GM18909 (cell line): ENCODE results near the gene FNDC1.

ENCODE experiments used
- ATAC-seq: cut with Tn5 transposase; IDR thresholded peaks from one replicate; pipeline ENCODE4 v1.9.1; 2021; ENCODE audit warnings: mild to moderate bottlenecking; ENCODE audit not compliant: unreplicated experiment, poor library complexity

FNDC1 gene

DNA sequence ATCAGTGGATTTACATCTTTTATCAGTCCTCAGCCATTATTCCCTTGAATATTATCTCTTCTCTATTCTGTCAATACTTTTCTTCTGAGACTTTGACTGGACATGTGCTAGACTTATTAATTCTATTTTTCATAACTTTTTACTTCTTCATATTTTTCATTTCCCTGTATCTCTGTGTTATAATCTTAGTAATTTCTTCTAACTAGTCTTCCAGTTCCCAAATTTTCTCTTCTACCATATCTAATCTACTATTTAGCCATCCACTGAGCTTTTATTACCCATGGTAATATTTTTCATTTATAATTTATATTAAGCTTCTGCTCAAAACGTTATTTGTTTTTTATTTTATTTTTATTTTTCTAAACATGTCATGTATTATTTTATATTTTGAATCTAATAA lies 13.1 kb upstream of the FNDC1 start:
- no peak for ATAC-seq

DNA sequence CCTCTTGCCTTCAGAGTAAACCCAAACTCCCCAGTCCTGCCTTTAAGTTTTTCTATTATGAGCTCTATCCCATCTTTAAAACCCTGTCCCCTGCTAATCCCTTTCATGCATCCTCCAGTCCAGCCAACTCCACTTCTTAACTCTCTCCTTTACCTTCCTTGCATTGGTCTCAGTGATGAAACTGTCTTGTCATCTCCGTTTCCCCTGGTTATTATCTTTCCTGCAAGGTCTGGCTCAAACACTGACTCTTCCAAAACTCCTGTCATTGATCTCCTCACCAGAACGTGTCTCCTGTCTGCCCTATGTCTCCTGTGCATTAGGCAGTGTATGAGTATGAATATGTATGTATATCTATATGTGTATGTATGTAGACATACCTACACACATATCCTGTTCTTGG lies 11.8 kb upstream of the FNDC1 start:
- no peak for ATAC-seq

DNA sequence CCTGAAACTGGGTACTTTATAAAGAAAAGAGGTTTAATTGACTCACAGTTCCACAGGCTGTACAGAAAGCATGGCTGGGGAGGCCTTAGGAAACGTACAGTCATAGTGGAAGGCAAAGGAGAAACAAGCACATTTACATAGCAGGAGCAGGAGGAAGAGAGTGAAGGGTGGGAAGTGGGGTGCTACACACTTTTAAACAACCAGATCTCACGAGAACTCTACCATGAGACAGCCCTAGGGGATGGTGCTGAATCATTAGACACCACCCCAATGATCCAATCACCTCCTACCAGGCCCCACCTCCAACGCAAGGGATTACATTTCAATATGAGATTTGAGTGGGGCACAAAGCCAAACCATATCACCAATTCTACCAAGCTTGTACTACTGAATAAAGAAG lies 7.4 kb upstream of the FNDC1 start:
- ATAC-seq, result no peak

DNA sequence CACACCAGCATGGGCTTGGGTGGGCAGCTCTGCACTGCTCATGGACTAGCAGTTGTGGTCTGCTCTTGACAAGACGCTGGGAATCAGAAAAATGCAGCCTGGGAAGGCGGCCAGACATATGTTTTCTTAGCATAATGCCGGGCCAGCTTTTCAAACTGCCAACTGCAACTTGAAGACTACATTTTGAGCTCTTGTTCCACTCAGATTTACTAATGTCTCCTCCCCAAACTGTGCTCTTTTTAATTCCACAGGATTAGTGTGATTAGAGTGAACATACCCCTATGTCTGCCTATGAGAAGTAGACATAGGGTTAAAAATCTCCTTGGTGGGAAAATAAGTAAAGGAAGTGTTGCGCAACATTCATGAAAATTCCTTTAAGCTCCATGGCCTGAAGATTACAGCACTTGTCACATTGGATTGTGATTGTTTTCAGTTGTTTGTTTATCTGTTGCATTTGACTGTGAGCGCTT lies 5.3 kb upstream of the FNDC1 start:
- no peak for ATAC-seq

DNA sequence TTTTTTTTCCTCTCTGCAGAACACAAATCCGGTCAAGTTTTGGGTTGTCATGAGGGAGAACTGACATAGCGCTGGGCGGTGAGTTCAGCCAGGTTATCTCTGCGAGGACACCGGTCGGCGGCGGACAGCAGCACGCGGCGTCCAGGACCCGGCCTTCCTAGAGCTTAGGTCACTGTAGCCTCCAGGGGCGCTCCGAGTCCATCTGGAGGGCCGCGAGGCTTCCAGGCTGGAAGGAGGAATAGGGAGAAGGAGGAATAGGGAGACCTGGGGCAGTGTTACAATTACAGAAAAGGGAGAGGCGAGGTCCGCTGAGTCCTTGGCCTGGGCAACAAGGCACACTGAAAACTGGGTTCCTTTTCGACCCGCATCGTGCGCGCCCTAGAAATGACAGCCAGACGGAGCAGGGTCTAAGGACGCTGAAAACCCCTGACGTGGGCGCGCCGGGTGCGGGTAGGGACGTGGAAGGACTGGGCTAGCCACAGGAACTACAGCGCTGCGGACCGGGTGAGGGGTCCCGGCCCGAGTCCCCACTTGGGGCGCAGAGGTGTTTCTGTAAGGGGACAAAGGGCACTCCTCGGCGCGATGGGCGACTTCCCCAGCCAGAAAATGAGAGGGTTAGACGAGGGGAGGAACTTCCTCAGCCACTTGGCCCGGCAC lies 536 bp upstream of the FNDC1 start:
- peak; percentile 19 for ATAC-seq

DNA sequence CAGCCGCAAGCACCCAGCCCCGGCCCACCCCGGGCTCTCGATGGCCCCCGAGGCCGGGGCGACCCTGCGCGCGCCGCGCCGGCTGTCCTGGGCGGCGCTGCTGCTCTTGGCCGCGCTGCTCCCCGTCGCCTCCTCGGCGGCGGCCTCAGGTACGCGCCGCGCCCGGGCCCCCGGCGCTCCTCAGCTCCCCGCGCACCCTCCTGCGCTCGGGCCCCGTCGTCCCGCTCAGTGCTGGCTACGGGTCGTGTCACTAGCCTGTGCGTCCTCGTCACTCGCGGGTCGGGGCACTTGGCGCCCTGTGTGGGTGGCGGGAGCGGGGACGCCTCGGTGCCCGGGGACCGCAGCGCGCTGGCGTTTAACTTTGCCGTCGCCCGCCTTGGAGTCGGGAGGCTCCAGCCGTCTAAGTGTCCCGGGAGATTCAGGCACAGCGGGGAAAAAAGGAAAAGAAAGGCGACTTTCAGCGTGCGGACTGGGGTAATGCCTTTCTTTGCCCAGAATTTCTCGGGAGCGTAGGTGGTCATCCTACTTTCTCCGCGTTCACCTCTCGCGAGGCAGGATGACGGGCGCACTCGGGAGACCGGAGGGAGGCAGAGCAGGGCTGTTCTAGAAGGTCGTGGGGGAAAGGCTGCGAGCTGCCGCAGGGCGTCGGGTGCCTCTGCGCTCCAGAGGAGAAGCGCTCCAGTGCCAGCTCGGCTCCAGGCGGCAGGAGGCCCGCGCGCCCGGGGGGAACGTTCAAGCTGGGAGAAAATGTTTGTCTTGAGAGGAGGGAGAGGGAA lies 545 bp downstream of the FNDC1 start:
- peak; percentile 23 for ATAC-seq

DNA sequence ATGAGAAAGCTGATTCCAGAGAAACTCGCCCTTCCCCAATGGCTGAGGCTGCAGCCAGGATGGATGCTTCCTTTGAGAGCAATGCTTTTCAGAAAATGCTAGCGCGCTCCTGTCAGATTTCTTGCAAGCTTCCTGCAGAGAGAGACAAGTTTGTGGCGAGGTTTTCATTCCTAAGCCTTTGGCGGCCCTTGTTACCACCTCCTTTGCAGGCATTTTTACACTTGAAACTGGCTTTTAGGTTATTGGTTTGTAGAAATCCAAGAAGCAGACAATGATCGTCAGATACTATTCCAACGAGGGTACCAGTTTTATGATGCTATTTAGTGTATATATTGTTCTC lies 1.1 kb downstream of the FNDC1 start:
- no peak for ATAC-seq

DNA sequence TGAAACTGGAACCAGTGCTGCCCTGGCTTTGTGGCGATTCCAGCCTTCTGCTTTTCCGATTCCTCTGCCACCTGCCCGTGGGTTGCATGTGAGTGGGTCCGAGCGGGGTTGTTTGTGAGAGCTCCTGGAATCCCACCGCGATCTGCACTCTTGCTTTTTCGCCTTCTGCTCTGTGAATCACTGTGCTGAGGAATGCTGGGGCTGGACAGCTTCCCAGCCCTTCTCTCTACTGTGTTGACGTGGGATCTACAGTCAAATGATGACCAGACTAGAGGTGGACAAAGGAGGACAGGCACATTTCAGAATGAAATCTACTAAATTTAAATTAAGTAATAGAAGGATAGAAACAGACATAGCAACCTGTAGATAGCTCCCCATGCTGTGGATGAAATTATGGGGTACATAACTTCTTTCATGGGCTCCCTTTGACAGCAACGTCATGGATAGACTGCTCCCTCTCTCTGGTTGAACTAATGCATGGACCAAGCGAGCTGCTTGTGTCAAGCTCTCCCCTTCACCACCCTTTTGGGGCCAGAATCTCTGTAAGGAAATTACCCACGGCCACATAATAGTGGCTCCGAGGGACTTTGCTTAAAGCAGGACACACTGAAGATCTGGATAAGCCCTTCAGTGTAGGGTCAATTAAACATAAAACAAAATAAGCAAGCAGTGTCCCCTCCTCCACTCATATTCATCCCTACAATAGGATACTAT lies 2.0 kb downstream of the FNDC1 start:
- no peak for ATAC-seq

DNA sequence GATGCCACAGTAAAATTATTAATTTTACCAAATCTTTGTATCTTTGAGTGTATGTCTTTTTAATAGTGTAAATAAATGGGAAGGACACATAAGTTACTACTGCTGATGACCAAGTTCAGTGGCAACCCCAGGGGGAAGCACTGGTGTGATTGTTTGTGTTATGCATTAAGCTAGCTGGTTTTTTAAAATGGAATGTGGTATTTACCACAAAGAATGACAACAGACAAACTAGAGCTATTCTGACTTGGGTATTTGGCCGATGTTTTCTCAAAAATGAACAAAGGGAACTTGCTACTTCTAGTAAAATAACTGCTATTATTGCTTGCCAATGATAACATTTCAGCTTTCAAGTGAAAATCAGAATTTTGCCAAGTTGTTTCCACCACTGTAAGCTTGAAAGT lies 2.9 kb downstream of the FNDC1 start:
- no peak for ATAC-seq

DNA sequence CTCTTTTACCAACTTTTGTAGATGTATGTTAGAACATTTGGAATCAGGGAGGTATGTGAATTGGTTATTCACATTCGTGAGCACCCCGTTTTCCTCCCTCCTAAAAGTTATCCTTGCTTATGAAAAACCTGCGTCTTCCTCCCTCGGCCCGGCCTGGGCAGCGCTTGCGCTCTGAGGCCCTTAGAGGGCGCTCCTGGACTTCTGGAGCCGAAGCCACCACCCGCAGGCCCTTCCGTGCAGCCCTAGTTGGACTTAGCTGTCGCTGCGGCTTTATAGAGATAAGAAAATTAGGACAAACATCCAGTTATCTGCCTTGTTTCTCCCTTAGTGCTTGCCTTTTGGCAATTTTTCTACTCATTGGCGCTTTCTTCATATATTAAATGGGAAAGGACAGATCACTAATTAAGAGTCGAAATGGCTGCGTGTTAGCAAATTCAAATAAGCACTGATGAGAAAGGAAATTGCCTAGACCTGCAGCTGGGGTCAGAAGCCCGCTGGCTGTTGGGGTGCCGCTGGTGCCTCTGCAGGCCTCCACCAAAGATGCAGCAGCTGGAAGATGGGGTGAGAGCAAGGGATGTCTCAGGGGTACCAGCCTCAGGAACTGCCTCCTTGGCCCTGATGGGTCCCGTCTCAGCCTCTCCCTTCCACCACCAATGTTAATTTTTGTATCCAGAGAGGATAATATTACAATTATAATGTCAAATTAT lies 5.2 kb downstream of the FNDC1 start:
- peak; percentile 78 for ATAC-seq

DNA sequence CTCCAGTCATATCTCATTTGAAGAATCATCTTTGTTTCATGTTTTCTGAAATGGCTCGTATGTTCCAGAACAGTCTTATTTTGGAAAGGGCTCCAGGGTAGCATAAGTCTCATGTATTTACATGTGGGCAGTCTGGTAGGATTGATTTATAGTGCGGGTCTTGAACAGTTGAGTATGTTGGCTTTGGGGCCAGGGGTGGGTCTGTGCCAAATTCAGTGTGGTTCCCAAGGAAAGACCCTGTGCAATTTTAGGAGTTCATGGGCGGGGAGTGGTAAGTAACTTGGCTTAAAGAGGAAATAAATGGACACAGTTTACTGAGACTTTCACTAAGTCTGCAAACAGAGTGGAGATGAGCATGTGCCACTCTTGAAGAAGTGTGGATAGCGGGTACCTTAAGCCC lies 7.7 kb downstream of the FNDC1 start:
- ATAC-seq, result no peak

DNA sequence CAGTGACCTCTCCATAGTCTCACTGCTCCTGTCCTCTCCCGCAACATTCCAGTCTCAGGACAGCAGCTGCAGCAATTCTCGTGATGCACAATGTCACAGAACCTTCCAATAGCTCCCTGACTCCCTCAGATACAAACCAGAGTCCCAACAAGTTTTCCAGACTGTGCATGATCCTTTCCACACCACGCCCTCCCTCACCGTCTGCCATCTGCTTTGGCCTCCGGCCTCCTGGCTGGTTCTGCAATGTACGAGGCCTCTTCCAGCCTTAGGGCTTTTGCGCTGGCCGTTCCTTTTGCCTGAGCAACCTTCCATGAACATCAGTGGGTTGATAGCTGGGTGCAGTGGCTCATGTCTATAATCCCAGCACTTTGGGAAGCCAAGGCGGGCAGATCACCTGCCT lies 9.6 kb downstream of the FNDC1 start:
- ATAC-seq, result no peak

DNA sequence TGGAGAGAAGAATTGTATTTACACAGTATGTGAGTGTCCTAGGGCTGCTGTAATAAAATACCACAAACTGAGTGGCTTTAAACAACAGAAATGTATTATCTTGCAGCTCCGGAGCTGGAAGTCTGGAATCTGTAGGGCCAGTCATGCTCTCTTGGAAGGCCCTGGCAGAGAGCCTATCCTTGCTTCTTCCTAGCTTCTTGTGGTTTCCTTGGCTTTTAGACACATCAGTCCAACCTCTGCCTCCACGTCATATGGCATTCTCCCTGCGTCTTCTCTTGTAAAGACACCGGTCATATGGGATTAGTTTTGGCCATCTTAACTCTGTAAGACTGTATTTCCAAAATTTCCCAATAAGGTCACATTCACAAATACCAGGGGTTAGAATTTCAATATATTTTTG lies 10.8 kb downstream of the FNDC1 start:
- ATAC-seq, result no peak

DNA sequence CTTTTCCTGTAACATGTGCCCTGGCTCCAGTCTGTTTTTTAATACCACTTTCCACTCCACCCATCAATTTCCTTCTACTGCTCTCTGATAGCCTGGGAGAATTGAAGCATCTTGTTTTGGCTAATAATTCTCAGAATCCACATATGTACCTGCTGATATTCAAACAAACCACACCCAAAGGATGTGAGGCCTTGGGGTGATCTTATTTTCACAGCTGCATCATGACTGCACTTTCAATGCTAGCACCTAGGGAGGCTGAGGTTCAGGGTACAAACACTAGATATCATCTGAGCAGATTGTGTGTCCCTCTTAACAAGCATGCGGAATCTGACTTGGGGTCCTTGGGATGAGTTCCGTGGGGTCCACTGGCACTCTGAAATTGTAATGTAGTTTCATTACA lies 12.7 kb downstream of the FNDC1 start:
- ATAC-seq, result no peak

DNA sequence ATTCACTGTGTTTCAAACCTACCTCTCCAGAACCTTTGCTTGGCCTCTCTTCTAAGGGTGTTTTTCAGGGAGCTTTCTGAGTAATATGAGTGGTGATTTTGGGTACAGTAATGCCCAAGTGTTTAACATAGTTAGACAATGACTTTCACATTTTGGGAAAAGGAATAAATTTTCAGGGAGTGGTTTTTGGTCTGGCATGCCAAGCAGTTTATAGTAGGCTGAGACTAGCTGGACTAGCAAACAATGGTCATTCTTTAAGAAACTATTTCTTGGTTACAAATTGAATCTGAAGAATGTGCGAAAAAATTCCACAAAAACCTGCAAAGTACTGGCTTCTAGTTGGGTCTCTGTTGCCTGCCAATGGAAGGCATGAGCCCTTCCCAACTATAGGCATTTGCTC lies 15.4 kb downstream of the FNDC1 start:
- ATAC-seq, result no peak

DNA sequence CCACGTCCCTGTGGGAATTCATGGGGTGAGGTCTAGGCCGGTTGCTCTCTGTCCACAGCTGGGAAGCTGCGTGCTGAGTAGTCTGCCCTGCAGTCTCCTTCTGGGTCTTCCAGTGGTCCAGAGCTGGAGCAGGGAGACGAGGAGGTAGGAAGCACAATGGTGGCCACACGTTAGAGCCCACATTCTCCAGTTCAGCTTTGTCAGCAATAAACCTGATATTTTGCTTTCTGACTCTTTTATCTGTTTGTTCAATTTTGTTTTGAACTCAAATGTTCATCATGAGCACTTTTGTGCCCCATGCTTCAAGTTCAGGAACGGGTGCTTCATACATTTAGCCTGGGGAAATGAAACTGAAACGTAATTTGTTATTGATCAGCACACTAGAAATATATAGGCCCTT lies 21.3 kb downstream of the FNDC1 start:
- no peak for ATAC-seq

DNA sequence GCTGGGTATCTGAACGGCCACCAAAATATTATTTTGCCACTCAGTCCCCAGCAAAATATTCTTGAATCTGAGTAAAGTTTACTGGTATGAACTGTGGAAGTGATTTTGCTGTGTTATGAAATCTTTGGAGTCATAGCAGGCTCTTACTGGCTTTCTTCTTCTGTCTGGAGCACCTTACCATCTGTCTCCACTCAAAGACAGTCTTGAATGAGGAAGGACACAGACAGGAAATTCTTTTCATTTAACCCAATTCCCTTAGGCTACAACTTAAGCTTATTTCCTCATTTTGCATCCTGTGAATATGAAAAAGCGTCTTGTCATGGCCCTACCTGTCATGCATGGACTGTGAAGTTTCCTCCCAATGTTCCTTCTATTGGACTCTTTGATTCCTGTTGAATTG lies 24.7 kb downstream of the FNDC1 start:
- no peak for ATAC-seq

DNA sequence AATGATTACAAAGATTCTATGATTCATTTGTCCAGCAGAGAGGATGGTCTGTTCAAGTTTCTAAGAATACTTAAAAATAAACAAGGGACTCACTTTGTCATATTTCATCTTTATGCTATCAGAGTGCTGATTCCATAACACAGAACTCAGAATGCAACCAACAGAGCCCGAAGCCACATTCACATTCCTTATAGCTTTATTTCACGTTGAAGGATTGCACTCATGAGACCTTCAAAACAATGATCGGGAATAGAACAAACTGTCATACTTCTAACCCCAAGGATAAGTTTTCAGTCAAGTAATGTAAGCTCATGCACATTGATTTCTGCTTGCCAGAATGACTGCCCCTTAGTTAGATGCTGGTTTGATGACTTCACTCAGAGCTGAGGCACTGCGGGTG lies 25.2 kb downstream of the FNDC1 start:
- ATAC-seq, result no peak

DNA sequence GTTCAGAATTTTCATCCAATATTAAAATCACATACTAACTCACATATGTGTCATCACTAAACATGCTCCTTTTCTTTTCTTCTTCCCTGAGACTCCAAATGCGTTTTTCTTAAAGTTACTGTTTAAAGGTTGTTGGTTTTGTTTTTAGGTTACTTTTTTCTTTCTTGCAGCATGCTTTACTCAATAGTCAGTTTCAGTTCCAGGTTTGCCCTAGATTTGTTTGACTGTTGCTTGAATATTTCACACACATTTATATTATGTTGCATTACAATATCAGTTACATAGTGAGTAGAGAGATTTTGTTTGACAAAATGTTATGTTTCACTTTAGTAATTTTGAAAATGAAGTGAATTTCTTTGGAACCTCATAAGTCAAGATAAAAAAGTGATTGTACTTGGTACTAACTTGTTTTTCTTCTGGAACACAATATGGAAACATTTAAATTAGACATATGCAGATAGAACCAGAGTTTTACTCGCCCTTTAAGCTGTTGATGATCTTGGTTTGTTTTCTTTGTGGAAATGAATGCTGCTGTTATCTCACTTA lies 27.3 kb downstream of the FNDC1 start:
- ATAC-seq, result no peak

DNA sequence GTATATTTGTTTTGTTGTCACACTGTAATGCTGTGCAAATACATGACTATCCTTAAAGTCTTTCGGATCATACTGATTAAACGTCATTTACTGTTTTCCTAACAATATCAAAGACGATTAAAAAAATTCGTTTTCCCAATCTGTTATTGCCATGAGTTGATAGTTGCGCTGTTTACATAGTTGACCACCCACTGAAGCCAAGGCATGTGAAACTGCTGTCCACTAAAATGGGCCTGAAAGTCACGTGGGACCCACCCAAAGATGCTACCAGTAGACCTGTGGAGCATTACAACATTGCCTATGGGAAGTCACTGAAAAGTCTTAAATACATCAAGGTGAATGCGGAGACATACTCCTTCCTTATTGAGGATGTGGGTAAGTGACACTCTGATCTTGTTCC lies 28.1 kb downstream of the FNDC1 start:
- no peak for ATAC-seq

DNA sequence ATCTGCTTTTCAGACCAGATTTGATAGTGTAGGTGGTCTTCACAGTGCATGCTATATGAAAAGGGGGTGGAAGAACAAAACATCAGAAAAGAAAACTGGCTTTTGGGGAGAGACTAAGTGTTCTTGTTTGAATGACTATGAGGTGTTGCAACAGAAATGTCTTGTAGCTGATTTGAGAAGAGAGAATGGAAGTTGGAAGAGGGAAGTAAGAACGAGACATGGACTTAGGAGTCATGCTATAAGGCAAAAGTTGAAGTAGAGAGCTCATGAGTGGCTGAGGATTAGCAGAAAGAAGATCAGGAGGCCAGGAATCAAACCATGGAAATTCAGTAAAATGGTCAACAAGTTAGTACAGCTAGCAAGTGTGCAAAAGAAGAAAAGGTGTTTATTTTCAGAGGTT lies 32.1 kb downstream of the FNDC1 start:
- ATAC-seq, result no peak
